GM23338 (cell line): Measurements from ENCODE around the gene PCMT1. TPM values are rescaled to one million over a fixed set of nuclear protein-coding genes. Genes with fewer than 3 reads are reported as not detected.

Experiments
- ATAC-seq: fragments of 200-7000 bp; cut with Tn5 transposase; 3 replicates; pipeline ENCODE4 v1.9.1; 2020
- DNase-seq: peaks from one replicate; pipeline ENCODE4 v3.0.0-alpha.2; 2015; ENCODE audit warnings: low spot score
- H2AFZ ChIP-seq: fragments of 200-600 bp; sonication (generic); 2 replicates; pipeline ENCODE4 v1.8.0; 2016; ENCODE audit warnings: antibody characterized with exemption, mild to moderate bottlenecking, moderate library complexity
- H3F3A ChIP-seq: fragments of 200-600 bp; sonication (generic); replicated peaks from 2 replicates; pipeline ENCODE4 v1.8.0; 2017; ENCODE audit warnings: antibody characterized with exemption, mixed run types, low read depth
- H3K27ac ChIP-seq: fragments of 200-600 bp; sonication (generic); 2 replicates; pipeline ENCODE4 v1.6.1; 2016; ENCODE audit warnings: low read depth
- H3K27me3 ChIP-seq: fragments of 200-600 bp; sonication (generic); 2 replicates; pipeline ENCODE4 v1.8.0; 2016; ENCODE audit warnings: mild to moderate bottlenecking, mixed run types, moderate library complexity; ENCODE audit not compliant: insufficient read depth
- H3K36me3 ChIP-seq: fragments of 200-600 bp; sonication (generic); 2 replicates; pipeline ENCODE4 v1.8.0; 2016; ENCODE audit warnings: mild to moderate bottlenecking; ENCODE audit not compliant: insufficient read depth
- H3K4me1 ChIP-seq: fragments of 200-600 bp; sonication (generic); 2 replicates; pipeline ENCODE4 v1.8.0; 2016; ENCODE audit warnings: mild to moderate bottlenecking, moderate library complexity; ENCODE audit not compliant: insufficient read depth
- H3K4me2 ChIP-seq: fragments of 200-600 bp; sonication (generic); 2 replicates; pipeline ENCODE4 v1.7.1; 2017; ENCODE audit warnings: mixed run types
- H3K4me3 ChIP-seq: fragments of 200-600 bp; sonication (generic); 2 replicates; pipeline ENCODE4 v1.6.1; 2016; ENCODE audit warnings: mixed run types
- H3K79me2 ChIP-seq: fragments of 200-600 bp; sonication (generic); replicated peaks from 2 replicates; pipeline ENCODE4 v1.8.0; 2017; ENCODE audit warnings: mild to moderate bottlenecking; ENCODE audit not compliant: insufficient read depth
- H3K9me2 ChIP-seq: fragments of 200-600 bp; sonication (generic); 2 replicates; pipeline ENCODE4 v1.8.0; 2017; ENCODE audit not compliant: insufficient read depth
- H4K20me1 ChIP-seq: fragments of 200-600 bp; sonication (generic); replicated peaks from 2 replicates; pipeline ENCODE4 v1.8.0; 2017; ENCODE audit warnings: mild to moderate bottlenecking; ENCODE audit not compliant: insufficient read depth
- H3K27ac Mint-ChIP-seq: 2 replicates; pipeline ENCODE4 v1.8.0; 2020; ENCODE audit warnings: inconsistent platforms, mild to moderate bottlenecking, moderate library complexity, mixed read lengths
- H3K27me3 Mint-ChIP-seq: 3 replicates; pipeline ENCODE4 v1.8.0; 2022; ENCODE audit warnings: low read depth, mild to moderate bottlenecking, moderate library complexity, mixed read lengths, inconsistent platforms; ENCODE audit not compliant: insufficient read depth, poor library complexity
- H3K36me3 Mint-ChIP-seq: 3 replicates; pipeline ENCODE4 v1.8.0; 2021; ENCODE audit warnings: low read depth, mild to moderate bottlenecking, inconsistent platforms, moderate library complexity, mixed read lengths
- H3K4me1 Mint-ChIP-seq: 3 replicates; pipeline ENCODE4 v1.8.0; 2020; ENCODE audit warnings: mild to moderate bottlenecking, inconsistent platforms, mixed read lengths
- H3K4me3 Mint-ChIP-seq: 3 replicates; pipeline ENCODE4 v1.8.0; 2021; ENCODE audit warnings: moderate library complexity, mild to moderate bottlenecking, inconsistent platforms, mixed read lengths
- H3K9me3 Mint-ChIP-seq: 3 replicates; pipeline ENCODE4 v1.8.0; 2020; ENCODE audit warnings: moderate library complexity, mild to moderate bottlenecking, inconsistent platforms, mixed read lengths
- CREB1 ChIP-seq: fragments of 250-450 bp; sonication (Bioruptor Pico); IDR thresholded peaks from 2 replicates; pipeline ENCODE4 v1.5.0; 2020; ENCODE audit warnings: low read depth, mild to moderate bottlenecking, moderate library complexity
- ETS1 ChIP-seq: IDR thresholded peaks from 2 replicates; pipeline ENCODE4 v1.6.1; 2016; ENCODE audit warnings: antibody characterized with exemption
- EZH2 ChIP-seq: fragments of 200-600 bp; sonication (generic); IDR thresholded peaks from one replicate; pipeline ENCODE4 v1.8.0; 2017; ENCODE audit warnings: antibody characterized with exemption, mild to moderate bottlenecking, low read depth; ENCODE audit not compliant: unreplicated experiment
- EZH2phosphoT487 ChIP-seq: fragments of 200-600 bp; sonication (generic); IDR thresholded peaks from one replicate; pipeline ENCODE4 v1.8.1; 2018; ENCODE audit warnings: antibody characterized with exemption; ENCODE audit not compliant: unreplicated experiment
- JUNB ChIP-seq: IDR thresholded peaks from one replicate; pipeline ENCODE4 v1.6.1; 2016; ENCODE audit warnings: antibody characterized with exemption; ENCODE audit not compliant: unreplicated experiment
- NANOG ChIP-seq: IDR thresholded peaks from 2 replicates; pipeline ENCODE4 v1.6.1; 2016; ENCODE audit warnings: antibody characterized with exemption, borderline replicate concordance
- POLR2AphosphoS5 ChIP-seq: IDR thresholded peaks from 2 replicates; pipeline ENCODE4 v1.6.1; 2016; ENCODE audit warnings: antibody characterized with exemption, low read depth
- STAT1 ChIP-seq: IDR thresholded peaks from one replicate; pipeline ENCODE4 v1.6.1; 2016; ENCODE audit warnings: antibody characterized with exemption; ENCODE audit not compliant: unreplicated experiment
- ZNF114 ChIP-seq: fragments of 250-450 bp; sonication (Bioruptor Pico); IDR thresholded peaks from 2 replicates; pipeline ENCODE4 v1.5.0; 2020; ENCODE audit warnings: mild to moderate bottlenecking, moderate library complexity
- ZNF331 ChIP-seq: fragments of 250-450 bp; sonication (Bioruptor Pico); IDR thresholded peaks from 2 replicates; pipeline ENCODE4 v1.5.0; 2020; ENCODE audit warnings: low read depth, mild to moderate bottlenecking, moderate library complexity
- ZNF462 ChIP-seq: fragments of 250-450 bp; sonication (Bioruptor Pico); IDR thresholded peaks from 2 replicates; pipeline ENCODE4 v1.5.0; 2020; ENCODE audit warnings: mild to moderate bottlenecking, moderate library complexity
- polyA plus RNA-seq: library from polyadenylated mRNA; unstranded; fragments of >200 nt; fragmentation: Nextera tagmentation; extraction: Ambion mirVana; gene quantifications from 2 replicates; pipeline ENCODE4 v1.2.1, GENCODE V29; 2016
- total RNA-seq: library from RNA; depleted of rRNA; stranded (reverse); fragments of >200 nt; shearing (Covaris generic); gene quantifications from 2 replicates; pipeline ENCODE4 v1.2.3, GENCODE V29; 2014

PCMT1 gene
- total and polyA plus RNA-seq, 2 experiments from 2014 or later: 87.6 to 168 TPM

GRCh38 chr6:149844480-149844879 lies 94.9 kb downstream of the PCMT1 start (continued):
- no peak for TF ChIP-seq ZNF462 (CRISPR knock-in tag)
- TF ChIP-seq NANOG: no peak
- no peak for TF ChIP-seq EZH2phosphoT487
- no peak for TF ChIP-seq ZNF114
- TF ChIP-seq ZNF331 (CRISPR knock-in tag): no peak

GRCh38 chr6:149845549-149845948 lies 96.0 kb downstream of the PCMT1 start:
- H3K9me3 Mint-ChIP-seq: no peaks in the 10 kb centered on the region
- H3K27me3 Mint-ChIP-seq: peaks cover 7% of the 10 kb centered on the region
- H3K79me2 ChIP-seq: no peaks in the 10 kb centered on the region
- DNase-seq (no peak), ATAC-seq (no peak)
- H3K36me3 ChIP-seq: no peaks in the 10 kb centered on the region
- H3F3A ChIP-seq: no peaks in the 10 kb centered on the region
- no peaks in the 10 kb centered on the region for H3K27me3 ChIP-seq
- no peak overlapping the region for H3K27ac Mint-ChIP-seq
- no peaks in the 10 kb centered on the region; the same call in 1 of the 2 replicates for H4K20me1 ChIP-seq
- no peaks in the 10 kb centered on the region; the same call in 1 of the 3 replicates for H3K36me3 Mint-ChIP-seq
- no peak overlapping the region for H3K27ac ChIP-seq
- H3K4me3 ChIP-seq: no peak overlapping the region
- no peak overlapping the region for H3K4me2 ChIP-seq
- no peaks in the 10 kb centered on the region for H3K4me1 ChIP-seq
- H3K9me2 ChIP-seq: no peaks in the 10 kb centered on the region
- no peak overlapping the region for H3K4me3 Mint-ChIP-seq
- no peak overlapping the region for H2AFZ ChIP-seq
- no peaks in the 10 kb centered on the region; the same call in 2 of the 3 replicates for H3K4me1 Mint-ChIP-seq
- TF ChIP-seq POLR2AphosphoS5 (no peak), CREB1 (CRISPR knock-in tag) (no peak), NANOG (no peak), ETS1 (no peak), ZNF114 (no peak), EZH2phosphoT487 (no peak), ZNF331 (CRISPR knock-in tag) (no peak), STAT1 (no peak), EZH2 (no peak), JUNB (no peak)
